GM13976 (cell line): Measurements from ENCODE around the gene SPTBN5.

Experiments
- DNase-seq: peaks from one replicate; pipeline ENCODE4 v3.0.0; 2012; ENCODE audit warnings: low spot score
- in situ Hi-C: fragments of 300-500 bp; cut with MboI; formaldehyde crosslinking; loops from one replicate; pipeline ENCODE4 v1.12.0; 2022; ENCODE audit warnings: low sequenced_read_pairs, mixed read lengths, inconsistent platforms; ENCODE audit not compliant: unreplicated experiment
- TF ChIP-seq, protein P1 (sequence below): IDR thresholded peaks from 2 replicates; pipeline ENCODE4 v1.5.1; 2012; ENCODE audit warnings: borderline replicate concordance, mild to moderate bottlenecking; ENCODE audit not compliant: insufficient read depth; ENCODE audit errors: extremely low read depth, missing control alignments, control extremely low read depth

Gene SPTBN5

GRCh38 chr15:41892621-41893421 is 1.0 kb downstream of the SPTBN5 start:
- no peak for DNase-seq
- in situ Hi-C loops = no loop called here
- TF ChIP-seq, protein P1, sequence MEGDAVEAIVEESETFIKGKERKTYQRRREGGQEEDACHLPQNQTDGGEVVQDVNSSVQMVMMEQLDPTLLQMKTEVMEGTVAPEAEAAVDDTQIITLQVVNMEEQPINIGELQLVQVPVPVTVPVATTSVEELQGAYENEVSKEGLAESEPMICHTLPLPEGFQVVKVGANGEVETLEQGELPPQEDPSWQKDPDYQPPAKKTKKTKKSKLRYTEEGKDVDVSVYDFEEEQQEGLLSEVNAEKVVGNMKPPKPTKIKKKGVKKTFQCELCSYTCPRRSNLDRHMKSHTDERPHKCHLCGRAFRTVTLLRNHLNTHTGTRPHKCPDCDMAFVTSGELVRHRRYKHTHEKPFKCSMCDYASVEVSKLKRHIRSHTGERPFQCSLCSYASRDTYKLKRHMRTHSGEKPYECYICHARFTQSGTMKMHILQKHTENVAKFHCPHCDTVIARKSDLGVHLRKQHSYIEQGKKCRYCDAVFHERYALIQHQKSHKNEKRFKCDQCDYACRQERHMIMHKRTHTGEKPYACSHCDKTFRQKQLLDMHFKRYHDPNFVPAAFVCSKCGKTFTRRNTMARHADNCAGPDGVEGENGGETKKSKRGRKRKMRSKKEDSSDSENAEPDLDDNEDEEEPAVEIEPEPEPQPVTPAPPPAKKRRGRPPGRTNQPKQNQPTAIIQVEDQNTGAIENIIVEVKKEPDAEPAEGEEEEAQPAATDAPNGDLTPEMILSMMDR = no peak

DNA sequence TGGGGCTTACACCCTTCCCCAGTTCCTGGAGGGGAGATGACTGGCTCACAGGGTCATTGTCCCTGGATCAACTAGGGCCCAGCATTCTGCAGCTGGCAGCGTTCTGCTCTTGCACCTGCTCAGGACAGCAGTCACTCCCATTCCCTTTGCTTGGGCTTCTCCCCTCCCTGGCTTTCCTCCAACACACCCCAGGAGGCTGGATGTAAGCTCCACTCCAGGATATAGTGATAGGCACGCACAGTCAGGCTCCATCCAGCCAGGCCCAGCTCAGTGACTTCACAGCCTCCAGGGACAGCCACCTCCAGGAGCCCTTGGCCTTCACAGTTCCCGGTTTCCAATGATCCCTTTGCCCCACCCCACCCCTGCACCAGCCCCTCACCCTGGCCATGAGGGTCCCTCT is 1.9 kb downstream of the SPTBN5 start:
- in situ Hi-C loops = no loop called here

DNA sequence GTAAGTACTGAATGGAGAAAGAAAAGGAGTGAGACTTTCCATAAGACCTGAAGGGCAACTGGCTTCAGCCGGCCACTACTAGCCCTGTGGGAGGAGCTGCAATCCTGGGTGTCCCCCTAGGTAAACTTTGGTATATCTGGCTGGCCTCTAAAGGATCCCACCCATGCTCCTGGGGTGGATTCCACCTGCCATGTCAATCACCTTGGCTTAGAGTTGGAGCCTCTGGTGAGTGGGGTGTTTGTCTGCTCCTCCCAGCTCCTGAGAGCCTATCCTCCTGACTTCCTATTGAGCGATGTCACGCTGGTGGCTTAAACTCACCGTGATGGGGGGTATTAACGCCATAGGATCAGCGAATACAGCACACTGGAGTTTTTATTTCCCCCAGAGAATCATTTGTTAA is 2.6 kb downstream of the SPTBN5 start:
- TF ChIP-seq, protein P1 = no peak
- in situ Hi-C loops = no loop called here
- no peak for DNase-seq

More for the DNA sequence above, 1.9 kb downstream of the SPTBN5 start:
- TF ChIP-seq, protein P1 = no peak
- no peak for DNase-seq

GRCh38 chr15:41890050-41890690 is 3.7 kb downstream of the SPTBN5 start:
- in situ Hi-C loops = no loop called here
- TF ChIP-seq, protein P1 = no peak
- DNase-seq = no peak

DNA sequence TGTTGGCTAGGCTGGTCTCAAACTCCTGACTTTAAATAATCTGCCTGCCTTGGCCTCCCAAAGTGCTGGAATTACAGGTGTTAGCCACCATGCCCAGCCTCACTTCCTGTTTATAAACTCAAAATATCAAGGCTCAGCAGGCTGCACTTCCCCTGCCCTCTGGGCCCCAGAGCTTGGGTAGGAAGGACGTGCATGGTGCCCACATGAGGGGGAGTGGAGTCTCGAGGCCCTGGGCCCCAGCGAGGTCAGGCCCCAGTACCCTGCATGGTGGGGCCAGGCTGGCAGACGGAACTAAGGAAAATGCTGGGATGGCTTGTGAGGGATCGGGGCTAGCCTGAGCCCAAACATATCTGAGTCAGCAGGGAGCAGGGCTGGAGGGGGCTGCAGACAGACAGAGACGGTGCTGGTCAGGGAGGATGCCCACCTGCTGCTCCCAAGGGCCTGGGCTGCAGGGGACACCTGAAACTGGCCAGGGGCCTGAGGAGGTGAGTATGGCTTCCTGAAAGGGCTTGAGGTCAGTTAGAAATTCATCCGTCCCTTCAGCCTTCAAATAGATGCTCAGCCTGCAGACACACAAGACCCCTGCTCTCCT is 5.1 kb downstream of the SPTBN5 start:
- TF ChIP-seq, protein P1 = no peak
- in situ Hi-C loops = no loop called here
- DNase-seq = no peak

- in situ Hi-C loops = no loop called here
- DNase-seq = no peak
- TF ChIP-seq, protein P1 = no peak
Observed at GRCh38 chr15:41887893-41888292, 6.0 kb downstream of the SPTBN5 start.
